ENCODE data around the gene PTPRG.

The PTPRG gene

GRCh38 chr3:61810953-61811497 is 249.7 kb downstream of the PTPRG start:
- Histone ChIP-seq H3K4me2 (ENCODE audit: low read length) (no peak overlapping the region), H3K9me3 (ENCODE audit: control insufficient read depth, low read length) (no peaks in the 10 kb centered on the region), H2AFZ (no peak overlapping the region), H3K9ac (no peak overlapping the region), H3K79me2 (peaks cover 23% of the 10 kb centered on the region), H3K4me1 (peaks cover 71% of the 10 kb centered on the region), H3K36me3 (ENCODE audit: control insufficient read depth, insufficient read depth, low read length) (no peaks in the 10 kb centered on the region), H3K27ac (peak overlapping the region; percentile 86), H3K4me3 (ENCODE audit: low read depth, low read length) (no peak overlapping the region), H3K27me3 (ENCODE audit: control insufficient read depth, insufficient read depth, low read length) (no peaks in the 10 kb centered on the region)
- no peak for TF ChIP-seq CTCF (IDR thresholded peaks at IDR 0.05)

- H3K9me3 ChIP-seq (ENCODE audit: control insufficient read depth, low read length) = no peaks in the 10 kb centered on the region
- H3K27ac ChIP-seq = peak overlapping the region; percentile 86
- no peak overlapping the region for H2AFZ ChIP-seq
- peaks cover 26% of the 10 kb centered on the region for H3K79me2 ChIP-seq
- H3K4me2 ChIP-seq (ENCODE audit: low read length) = no peak overlapping the region
- no peak for TF ChIP-seq CTCF (IDR thresholded peaks at IDR 0.05)
- no peaks in the 10 kb centered on the region for H3K27me3 ChIP-seq (ENCODE audit: control insufficient read depth, insufficient read depth, low read length)
- H3K9ac ChIP-seq = no peak overlapping the region
- H3K36me3 ChIP-seq (ENCODE audit: control insufficient read depth, insufficient read depth, low read length) = no peaks in the 10 kb centered on the region
- H3K4me1 ChIP-seq = peaks cover 70% of the 10 kb centered on the region
- no peak overlapping the region for H3K4me3 ChIP-seq (ENCODE audit: low read depth, low read length)
Observed at GRCh38 chr3:61811652-61812051, 250.3 kb downstream of the PTPRG start.

GRCh38 chr3:61812085-61812484 is 250.7 kb downstream of the PTPRG start:
- no peak for TF ChIP-seq CTCF (IDR thresholded peaks at IDR 0.05)
- Histone ChIP-seq H3K36me3 (ENCODE audit: control insufficient read depth, insufficient read depth, low read length) (no peaks in the 10 kb centered on the region), H2AFZ (no peak overlapping the region), H3K4me3 (ENCODE audit: low read depth, low read length) (no peak overlapping the region), H3K4me1 (peaks cover 66% of the 10 kb centered on the region), H3K4me2 (ENCODE audit: low read length) (no peak overlapping the region), H3K27me3 (ENCODE audit: control insufficient read depth, insufficient read depth, low read length) (no peaks in the 10 kb centered on the region), H3K27ac (no peak overlapping the region), H3K79me2 (peaks cover 26% of the 10 kb centered on the region), H3K9ac (no peak overlapping the region), H3K9me3 (ENCODE audit: control insufficient read depth, low read length) (no peaks in the 10 kb centered on the region)

GRCh38 chr3:61812517-61812916 is 251.1 kb downstream of the PTPRG start:
- Histone ChIP-seq H3K36me3 (ENCODE audit: control insufficient read depth, insufficient read depth, low read length) (no peaks in the 10 kb centered on the region), H2AFZ (no peak overlapping the region), H3K4me3 (ENCODE audit: low read depth, low read length) (no peak overlapping the region), H3K9ac (no peak overlapping the region), H3K27me3 (ENCODE audit: control insufficient read depth, insufficient read depth, low read length) (no peaks in the 10 kb centered on the region), H3K4me2 (ENCODE audit: low read length) (no peak overlapping the region), H3K4me1 (peaks cover 62% of the 10 kb centered on the region), H3K79me2 (peaks cover 28% of the 10 kb centered on the region), H3K9me3 (ENCODE audit: control insufficient read depth, low read length) (no peaks in the 10 kb centered on the region), H3K27ac (no peak overlapping the region)
- no peak for TF ChIP-seq CTCF (IDR thresholded peaks at IDR 0.05)

- Histone ChIP-seq H3K36me3 (ENCODE audit: control insufficient read depth, insufficient read depth, low read length) (no peaks in the 10 kb centered on the region), H3K4me1 (peaks cover 51% of the 10 kb centered on the region), H3K79me2 (peaks cover 33% of the 10 kb centered on the region), H3K9ac (no peak overlapping the region), H3K27me3 (ENCODE audit: control insufficient read depth, insufficient read depth, low read length) (no peaks in the 10 kb centered on the region), H2AFZ (no peak overlapping the region), H3K27ac (no peak overlapping the region), H3K4me3 (ENCODE audit: low read depth, low read length) (no peak overlapping the region), H3K4me2 (ENCODE audit: low read length) (no peak overlapping the region), H3K9me3 (ENCODE audit: control insufficient read depth, low read length) (no peaks in the 10 kb centered on the region)
- no peak for TF ChIP-seq CTCF (IDR thresholded peaks at IDR 0.05)
Observed at GRCh38 chr3:61813636-61814035, 252.3 kb downstream of the PTPRG start.

Measured in parathyroid adenoma (tissue), 2 donors.